ENCODE data around the gene ABHD12.

DNA sequence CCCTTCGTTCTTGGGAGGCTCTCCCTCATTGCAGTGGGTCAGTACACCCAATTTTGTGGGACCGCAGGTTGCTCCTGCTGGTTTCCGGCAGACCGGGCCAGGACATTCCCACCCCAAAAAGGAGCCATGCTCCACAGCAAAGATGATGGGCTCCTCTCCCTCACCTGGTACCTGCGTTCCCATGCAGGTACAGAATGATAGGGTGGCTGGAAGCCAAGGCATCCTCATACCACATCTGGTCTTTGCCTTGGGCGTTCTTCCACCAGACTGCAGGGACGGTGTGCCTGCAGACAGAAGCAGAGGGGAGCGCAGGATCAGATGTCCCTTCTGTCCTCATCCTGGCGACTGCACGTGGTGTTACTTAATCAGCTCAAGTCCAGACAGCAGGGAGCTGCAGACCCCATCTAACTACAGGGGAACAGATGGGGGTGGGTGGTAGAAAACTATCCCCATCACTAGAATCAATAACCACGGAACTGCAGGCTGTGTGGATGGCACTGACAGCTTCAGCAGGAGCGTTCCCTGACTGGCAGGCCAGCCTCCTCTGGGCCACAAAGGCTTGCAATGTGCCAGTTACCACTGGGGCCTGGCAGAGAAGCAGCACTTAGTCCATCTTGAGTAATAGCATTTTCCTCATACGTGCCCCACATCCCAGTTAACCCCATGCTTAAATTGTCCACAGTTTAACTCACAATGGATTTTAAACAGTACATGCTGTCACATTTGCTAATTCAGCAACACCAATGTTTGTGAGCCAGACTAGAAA is 70.4 kb downstream of the ABHD12 start:
- TF ChIP-seq, protein P1, sequence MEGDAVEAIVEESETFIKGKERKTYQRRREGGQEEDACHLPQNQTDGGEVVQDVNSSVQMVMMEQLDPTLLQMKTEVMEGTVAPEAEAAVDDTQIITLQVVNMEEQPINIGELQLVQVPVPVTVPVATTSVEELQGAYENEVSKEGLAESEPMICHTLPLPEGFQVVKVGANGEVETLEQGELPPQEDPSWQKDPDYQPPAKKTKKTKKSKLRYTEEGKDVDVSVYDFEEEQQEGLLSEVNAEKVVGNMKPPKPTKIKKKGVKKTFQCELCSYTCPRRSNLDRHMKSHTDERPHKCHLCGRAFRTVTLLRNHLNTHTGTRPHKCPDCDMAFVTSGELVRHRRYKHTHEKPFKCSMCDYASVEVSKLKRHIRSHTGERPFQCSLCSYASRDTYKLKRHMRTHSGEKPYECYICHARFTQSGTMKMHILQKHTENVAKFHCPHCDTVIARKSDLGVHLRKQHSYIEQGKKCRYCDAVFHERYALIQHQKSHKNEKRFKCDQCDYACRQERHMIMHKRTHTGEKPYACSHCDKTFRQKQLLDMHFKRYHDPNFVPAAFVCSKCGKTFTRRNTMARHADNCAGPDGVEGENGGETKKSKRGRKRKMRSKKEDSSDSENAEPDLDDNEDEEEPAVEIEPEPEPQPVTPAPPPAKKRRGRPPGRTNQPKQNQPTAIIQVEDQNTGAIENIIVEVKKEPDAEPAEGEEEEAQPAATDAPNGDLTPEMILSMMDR (conservative IDR thresholded peaks at IDR 0.05; ENCODE audit: low read depth, low read length), result no peak
- TF ChIP-seq EZH2 (IDR thresholded peaks at IDR 0.05; ENCODE audit: borderline replicate concordance, low read depth, low read length, poor library complexity, severe bottlenecking), result no peak

Measured in A673 (cell line).